HepG2 (cell line): ENCODE data around the gene FUOM. TPM values are rescaled to one million over a fixed set of nuclear protein-coding genes. Genes with fewer than 3 reads are reported as not detected.

Experiments used
- ATF2 ChIP-seq: sonication (generic); formaldehyde crosslinking; IDR thresholded peaks from 2 replicates; pipeline ENCODE4 v1.4.0; 2020; ENCODE audit warnings: missing genetic modification reagents
- FOXC1 ChIP-seq: sonication (generic); formaldehyde crosslinking; IDR thresholded peaks from 2 replicates; pipeline ENCODE4 v1.8.0; 2022; ENCODE audit warnings: mild to moderate bottlenecking, missing genetic modification reagents, borderline replicate concordance
- FOXO1 ChIP-seq: sonication (generic); formaldehyde crosslinking; IDR thresholded peaks from 2 replicates; pipeline ENCODE4 v1.4.0; 2020; ENCODE audit warnings: missing genetic modification reagents
- GATA4 ChIP-seq: sonication (generic); IDR thresholded peaks from 2 replicates; pipeline ENCODE4 v1.6.1; 2016; ENCODE audit warnings: antibody characterized with exemption, low read depth, borderline replicate concordance
- HOXA7 ChIP-seq: sonication (generic); formaldehyde crosslinking; IDR thresholded peaks from 2 replicates; pipeline ENCODE4 v1.8.1; 2022; ENCODE audit warnings: mild to moderate bottlenecking, missing genetic modification reagents, moderate library complexity
- MBNL3 ChIP-seq: fragments of 250-450 bp; sonication (Bioruptor Pico); conservative IDR thresholded peaks from 2 replicates; pipeline ENCODE4 v1.8.0; 2022; ENCODE audit warnings: mild to moderate bottlenecking, inconsistent platforms
- MTERF4 ChIP-seq: sonication (generic); formaldehyde crosslinking; IDR thresholded peaks from 2 replicates; pipeline ENCODE4 v1.8.0; 2023; ENCODE audit warnings: mild to moderate bottlenecking, missing genetic modification reagents
- MXI1 ChIP-seq: IDR thresholded peaks from 3 replicates; pipeline ENCODE4 v1.6.1; 2012; ENCODE audit warnings: low read depth, low read length, inconsistent platforms, borderline replicate concordance
- SMAD1 ChIP-seq: sonication (generic); formaldehyde crosslinking; IDR thresholded peaks from 2 replicates; pipeline ENCODE4 v1.4.0; 2020; ENCODE audit warnings: missing genetic modification reagents, low read depth, mild to moderate bottlenecking, borderline replicate concordance
- SRSF1 ChIP-seq: fragments of 200-400 bp; formaldehyde crosslinking; optimal IDR thresholded peaks from 2 replicates; pipeline ENCODE3; 2017; ENCODE audit warnings: mild to moderate bottlenecking, low read depth, low read length, moderate library complexity
- ZNF12 ChIP-seq: sonication (generic); formaldehyde crosslinking; IDR thresholded peaks from 2 replicates; pipeline ENCODE4 v1.5.0; 2020; ENCODE audit warnings: missing genetic modification reagents
- ZNF121 ChIP-seq: sonication (generic); formaldehyde crosslinking; IDR thresholded peaks from 2 replicates; pipeline ENCODE4 v1.5.0; 2020; ENCODE audit warnings: mild to moderate bottlenecking, missing genetic modification reagents
- ZNF225 ChIP-seq: sonication (generic); formaldehyde crosslinking; IDR thresholded peaks from 2 replicates; pipeline ENCODE4 v1.4.0; 2020; ENCODE audit warnings: mild to moderate bottlenecking, missing genetic modification reagents
- ZNF234 ChIP-seq: sonication (generic); formaldehyde crosslinking; conservative IDR thresholded peaks from 2 replicates; pipeline ENCODE4 v1.5.1; 2020; ENCODE audit warnings: mild to moderate bottlenecking, missing genetic modification reagents
- ZNF329 ChIP-seq: sonication (generic); formaldehyde crosslinking; IDR thresholded peaks from 2 replicates; pipeline ENCODE4 v1.9.0; 2021; ENCODE audit warnings: low read depth, mild to moderate bottlenecking, missing genetic modification reagents
- ZNF674 ChIP-seq: sonication (generic); formaldehyde crosslinking; IDR thresholded peaks from 2 replicates; pipeline ENCODE4 v1.5.0; 2020; ENCODE audit warnings: low read depth, mild to moderate bottlenecking, missing genetic modification reagents
- polyA plus RNA-seq, 8 experiments: library from polyadenylated mRNA; depleted of rRNA in 3 of 8; stranded (reverse) in 7 of 8; unstranded in 1 of 8; fragments of >200 nt; fragmentation: Illumina TruSeq in 4 of 8; extraction: Trizol in 4 of 8; gene quantifications; 2 replicates each; pipeline versions ENCODE4 v1.2.1 to v1.2.3, GENCODE V29; 2011 to 2016; ENCODE audit warnings: low read depth in 4 of 8, missing spikeins in 1 of 8, mixed read lengths in 1 of 8; ENCODE audit not compliant: insufficient read depth in 1 of 8
- total RNA-seq, 5 experiments: library from RNA; depleted of rRNA; stranded (reverse); fragments of >200 nt; fragmentation: Illumina TruSeq; extraction: Trizol; gene quantifications; 2 replicates each; pipeline ENCODE4 v1.2.3, GENCODE V29; 2016; ENCODE audit warnings: low read depth in 1 of 5
- TF ChIP-seq, protein P1 (sequence below): sonication (generic); formaldehyde crosslinking; IDR thresholded peaks from 2 replicates; pipeline ENCODE4 v1.5.1; 2020; ENCODE audit warnings: mild to moderate bottlenecking, missing genetic modification reagents, borderline replicate concordance
- TF ChIP-seq, protein P2 (sequence below): sonication (generic); formaldehyde crosslinking; IDR thresholded peaks from 2 replicates; pipeline ENCODE4 v1.9.0; 2022; ENCODE audit warnings: missing genetic modification reagents, mild to moderate bottlenecking, borderline replicate concordance

Gene FUOM
- total and polyA plus RNA-seq, 2 of the 13 experiments (the other 11 are each of a cell fraction or from before 2014, with no cell fraction given) = 27.5 to 60.4 TPM

- TF ChIP-seq ZNF225 (no peak; the same call in 1 of the 2 replicates), SMAD1 (0 out of 2 replicates have a peak, but pooled peaks have one; percentile 26), ZNF234 (CRISPR knock-in tag) (no peak), ZNF329 (CRISPR knock-in tag) (no peak), ATF2 (0 out of 2 replicates have a peak, but pooled peaks have one; percentile 38), ZNF674 (CRISPR knock-in tag) (no peak), HOXA7 (no peak), FOXO1 (peak; percentile 26; the same call in 1 of the 2 replicates), GATA4 (no peak; the same call in 1 of the 2 replicates), ZNF121 (0 out of 2 replicates have a peak, but pooled peaks have one; percentile 17), MBNL3 (no peak), ZNF12 (no peak), MXI1 (peak; percentile 46; the same call in 1 of the 3 replicates), MTERF4 (CRISPR knock-in tag) (peak; percentile 41; the same call in 1 of the 2 replicates), SRSF1 (peak; percentile 29), FOXC1 (CRISPR knock-in tag) (peak; percentile 59; the same call in 1 of the 2 replicates)
- TF ChIP-seq, protein P1, sequence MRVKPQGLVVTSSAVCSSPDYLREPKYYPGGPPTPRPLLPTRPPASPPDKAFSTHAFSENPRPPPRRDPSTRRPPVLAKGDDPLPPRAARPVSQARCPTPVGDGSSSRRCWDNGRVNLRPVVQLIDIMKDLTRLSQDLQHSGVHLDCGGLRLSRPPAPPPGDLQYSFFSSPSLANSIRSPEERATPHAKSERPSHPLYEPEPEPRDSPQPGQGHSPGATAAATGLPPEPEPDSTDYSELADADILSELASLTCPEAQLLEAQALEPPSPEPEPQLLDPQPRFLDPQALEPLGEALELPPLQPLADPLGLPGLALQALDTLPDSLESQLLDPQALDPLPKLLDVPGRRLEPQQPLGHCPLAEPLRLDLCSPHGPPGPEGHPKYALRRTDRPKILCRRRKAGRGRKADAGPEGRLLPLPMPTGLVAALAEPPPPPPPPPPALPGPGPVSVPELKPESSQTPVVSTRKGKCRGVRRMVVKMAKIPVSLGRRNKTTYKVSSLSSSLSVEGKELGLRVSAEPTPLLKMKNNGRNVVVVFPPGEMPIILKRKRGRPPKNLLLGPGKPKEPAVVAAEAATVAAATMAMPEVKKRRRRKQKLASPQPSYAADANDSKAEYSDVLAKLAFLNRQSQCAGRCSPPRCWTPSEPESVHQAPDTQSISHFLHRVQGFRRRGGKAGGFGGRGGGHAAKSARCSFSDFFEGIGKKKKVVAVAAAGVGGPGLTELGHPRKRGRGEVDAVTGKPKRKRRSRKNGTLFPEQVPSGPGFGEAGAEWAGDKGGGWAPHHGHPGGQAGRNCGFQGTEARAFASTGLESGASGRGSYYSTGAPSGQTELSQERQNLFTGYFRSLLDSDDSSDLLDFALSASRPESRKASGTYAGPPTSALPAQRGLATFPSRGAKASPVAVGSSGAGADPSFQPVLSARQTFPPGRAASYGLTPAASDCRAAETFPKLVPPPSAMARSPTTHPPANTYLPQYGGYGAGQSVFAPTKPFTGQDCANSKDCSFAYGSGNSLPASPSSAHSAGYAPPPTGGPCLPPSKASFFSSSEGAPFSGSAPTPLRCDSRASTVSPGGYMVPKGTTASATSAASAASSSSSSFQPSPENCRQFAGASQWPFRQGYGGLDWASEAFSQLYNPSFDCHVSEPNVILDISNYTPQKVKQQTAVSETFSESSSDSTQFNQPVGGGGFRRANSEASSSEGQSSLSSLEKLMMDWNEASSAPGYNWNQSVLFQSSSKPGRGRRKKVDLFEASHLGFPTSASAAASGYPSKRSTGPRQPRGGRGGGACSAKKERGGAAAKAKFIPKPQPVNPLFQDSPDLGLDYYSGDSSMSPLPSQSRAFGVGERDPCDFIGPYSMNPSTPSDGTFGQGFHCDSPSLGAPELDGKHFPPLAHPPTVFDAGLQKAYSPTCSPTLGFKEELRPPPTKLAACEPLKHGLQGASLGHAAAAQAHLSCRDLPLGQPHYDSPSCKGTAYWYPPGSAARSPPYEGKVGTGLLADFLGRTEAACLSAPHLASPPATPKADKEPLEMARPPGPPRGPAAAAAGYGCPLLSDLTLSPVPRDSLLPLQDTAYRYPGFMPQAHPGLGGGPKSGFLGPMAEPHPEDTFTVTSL (CRISPR knock-in tag) = peak; percentile 66
- TF ChIP-seq, protein P2, sequence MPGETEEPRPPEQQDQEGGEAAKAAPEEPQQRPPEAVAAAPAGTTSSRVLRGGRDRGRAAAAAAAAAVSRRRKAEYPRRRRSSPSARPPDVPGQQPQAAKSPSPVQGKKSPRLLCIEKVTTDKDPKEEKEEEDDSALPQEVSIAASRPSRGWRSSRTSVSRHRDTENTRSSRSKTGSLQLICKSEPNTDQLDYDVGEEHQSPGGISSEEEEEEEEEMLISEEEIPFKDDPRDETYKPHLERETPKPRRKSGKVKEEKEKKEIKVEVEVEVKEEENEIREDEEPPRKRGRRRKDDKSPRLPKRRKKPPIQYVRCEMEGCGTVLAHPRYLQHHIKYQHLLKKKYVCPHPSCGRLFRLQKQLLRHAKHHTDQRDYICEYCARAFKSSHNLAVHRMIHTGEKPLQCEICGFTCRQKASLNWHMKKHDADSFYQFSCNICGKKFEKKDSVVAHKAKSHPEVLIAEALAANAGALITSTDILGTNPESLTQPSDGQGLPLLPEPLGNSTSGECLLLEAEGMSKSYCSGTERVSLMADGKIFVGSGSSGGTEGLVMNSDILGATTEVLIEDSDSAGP = peak; percentile 86
These were observed 20.7 kb upstream of the FUOM start (continued) for GRCh38 chr10:133378251-133379096.
